ENCODE measurements around the gene MGAT3. TPM values are rescaled to one million over a fixed set of nuclear protein-coding genes. Genes with fewer than 3 reads are reported as not detected.
A peak's percentile ranks its signal among the peaks of the same experiment; 100 is the strongest.

MGAT3 gene
- total and polyA plus RNA-seq, 9 of the 15 experiments (the other 6 are each of a cell fraction or from before 2014, with no cell fraction given): 0.10 to 11.5 (median 4.6) TPM

DNA sequence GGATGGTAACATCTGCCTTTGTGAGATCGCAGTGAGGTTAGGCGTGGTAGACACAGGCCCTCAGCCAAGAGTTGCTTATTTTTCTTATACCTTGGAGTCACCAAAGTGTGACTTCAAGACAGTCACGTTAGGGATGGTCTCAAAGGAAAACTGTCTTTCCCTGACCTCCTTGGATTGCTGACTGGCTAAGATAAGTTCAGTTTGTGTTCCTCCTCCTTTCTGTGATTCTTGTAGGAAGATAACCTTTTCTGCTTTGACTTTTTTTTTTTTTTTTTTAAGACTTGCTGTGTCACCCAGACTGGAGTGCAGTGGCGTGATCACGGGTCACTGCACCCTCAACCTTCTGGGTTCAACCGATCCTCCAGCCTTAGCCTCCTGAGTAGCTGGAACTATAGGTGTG, 34.1 kb upstream of the MGAT3 start (continued):
- TF ChIP-seq, protein P1, sequence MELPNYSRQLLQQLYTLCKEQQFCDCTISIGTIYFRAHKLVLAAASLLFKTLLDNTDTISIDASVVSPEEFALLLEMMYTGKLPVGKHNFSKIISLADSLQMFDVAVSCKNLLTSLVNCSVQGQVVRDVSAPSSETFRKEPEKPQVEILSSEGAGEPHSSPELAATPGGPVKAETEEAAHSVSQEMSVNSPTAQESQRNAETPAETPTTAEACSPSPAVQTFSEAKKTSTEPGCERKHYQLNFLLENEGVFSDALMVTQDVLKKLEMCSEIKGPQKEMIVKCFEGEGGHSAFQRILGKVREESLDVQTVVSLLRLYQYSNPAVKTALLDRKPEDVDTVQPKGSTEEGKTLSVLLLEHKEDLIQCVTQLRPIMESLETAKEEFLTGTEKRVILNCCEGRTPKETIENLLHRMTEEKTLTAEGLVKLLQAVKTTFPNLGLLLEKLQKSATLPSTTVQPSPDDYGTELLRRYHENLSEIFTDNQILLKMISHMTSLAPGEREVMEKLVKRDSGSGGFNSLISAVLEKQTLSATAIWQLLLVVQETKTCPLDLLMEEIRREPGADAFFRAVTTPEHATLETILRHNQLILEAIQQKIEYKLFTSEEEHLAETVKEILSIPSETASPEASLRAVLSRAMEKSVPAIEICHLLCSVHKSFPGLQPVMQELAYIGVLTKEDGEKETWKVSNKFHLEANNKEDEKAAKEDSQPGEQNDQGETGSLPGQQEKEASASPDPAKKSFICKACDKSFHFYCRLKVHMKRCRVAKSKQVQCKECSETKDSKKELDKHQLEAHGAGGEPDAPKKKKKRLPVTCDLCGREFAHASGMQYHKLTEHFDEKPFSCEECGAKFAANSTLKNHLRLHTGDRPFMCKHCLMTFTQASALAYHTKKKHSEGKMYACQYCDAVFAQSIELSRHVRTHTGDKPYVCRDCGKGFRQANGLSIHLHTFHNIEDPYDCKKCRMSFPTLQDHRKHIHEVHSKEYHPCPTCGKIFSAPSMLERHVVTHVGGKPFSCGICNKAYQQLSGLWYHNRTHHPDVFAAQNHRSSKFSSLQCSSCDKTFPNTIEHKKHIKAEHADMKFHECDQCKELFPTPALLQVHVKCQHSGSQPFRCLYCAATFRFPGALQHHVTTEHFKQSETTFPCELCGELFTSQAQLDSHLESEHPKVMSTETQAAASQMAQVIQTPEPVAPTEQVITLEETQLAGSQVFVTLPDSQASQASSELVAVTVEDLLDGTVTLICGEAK (IDR thresholded peaks at IDR 0.05): no peak
- TF ChIP-seq, protein P1 (CRISPR knock-in tag; IDR thresholded peaks at IDR 0.05): no peak
- TF ChIP-seq BMI1 (IDR thresholded peaks at IDR 0.05; ENCODE audit: low read length) (no peak), MAFF (IDR thresholded peaks at IDR 0.05; ENCODE audit: low read length) (peak; percentile 58), NFXL1 (CRISPR knock-in tag; IDR thresholded peaks at IDR 0.05) (no peak), ZSCAN32 (CRISPR knock-in tag; IDR thresholded peaks at IDR 0.05) (no peak), ZNF583 (CRISPR knock-in tag; IDR thresholded peaks at IDR 0.05) (no peak)
- TF ChIP-seq, protein P2, sequence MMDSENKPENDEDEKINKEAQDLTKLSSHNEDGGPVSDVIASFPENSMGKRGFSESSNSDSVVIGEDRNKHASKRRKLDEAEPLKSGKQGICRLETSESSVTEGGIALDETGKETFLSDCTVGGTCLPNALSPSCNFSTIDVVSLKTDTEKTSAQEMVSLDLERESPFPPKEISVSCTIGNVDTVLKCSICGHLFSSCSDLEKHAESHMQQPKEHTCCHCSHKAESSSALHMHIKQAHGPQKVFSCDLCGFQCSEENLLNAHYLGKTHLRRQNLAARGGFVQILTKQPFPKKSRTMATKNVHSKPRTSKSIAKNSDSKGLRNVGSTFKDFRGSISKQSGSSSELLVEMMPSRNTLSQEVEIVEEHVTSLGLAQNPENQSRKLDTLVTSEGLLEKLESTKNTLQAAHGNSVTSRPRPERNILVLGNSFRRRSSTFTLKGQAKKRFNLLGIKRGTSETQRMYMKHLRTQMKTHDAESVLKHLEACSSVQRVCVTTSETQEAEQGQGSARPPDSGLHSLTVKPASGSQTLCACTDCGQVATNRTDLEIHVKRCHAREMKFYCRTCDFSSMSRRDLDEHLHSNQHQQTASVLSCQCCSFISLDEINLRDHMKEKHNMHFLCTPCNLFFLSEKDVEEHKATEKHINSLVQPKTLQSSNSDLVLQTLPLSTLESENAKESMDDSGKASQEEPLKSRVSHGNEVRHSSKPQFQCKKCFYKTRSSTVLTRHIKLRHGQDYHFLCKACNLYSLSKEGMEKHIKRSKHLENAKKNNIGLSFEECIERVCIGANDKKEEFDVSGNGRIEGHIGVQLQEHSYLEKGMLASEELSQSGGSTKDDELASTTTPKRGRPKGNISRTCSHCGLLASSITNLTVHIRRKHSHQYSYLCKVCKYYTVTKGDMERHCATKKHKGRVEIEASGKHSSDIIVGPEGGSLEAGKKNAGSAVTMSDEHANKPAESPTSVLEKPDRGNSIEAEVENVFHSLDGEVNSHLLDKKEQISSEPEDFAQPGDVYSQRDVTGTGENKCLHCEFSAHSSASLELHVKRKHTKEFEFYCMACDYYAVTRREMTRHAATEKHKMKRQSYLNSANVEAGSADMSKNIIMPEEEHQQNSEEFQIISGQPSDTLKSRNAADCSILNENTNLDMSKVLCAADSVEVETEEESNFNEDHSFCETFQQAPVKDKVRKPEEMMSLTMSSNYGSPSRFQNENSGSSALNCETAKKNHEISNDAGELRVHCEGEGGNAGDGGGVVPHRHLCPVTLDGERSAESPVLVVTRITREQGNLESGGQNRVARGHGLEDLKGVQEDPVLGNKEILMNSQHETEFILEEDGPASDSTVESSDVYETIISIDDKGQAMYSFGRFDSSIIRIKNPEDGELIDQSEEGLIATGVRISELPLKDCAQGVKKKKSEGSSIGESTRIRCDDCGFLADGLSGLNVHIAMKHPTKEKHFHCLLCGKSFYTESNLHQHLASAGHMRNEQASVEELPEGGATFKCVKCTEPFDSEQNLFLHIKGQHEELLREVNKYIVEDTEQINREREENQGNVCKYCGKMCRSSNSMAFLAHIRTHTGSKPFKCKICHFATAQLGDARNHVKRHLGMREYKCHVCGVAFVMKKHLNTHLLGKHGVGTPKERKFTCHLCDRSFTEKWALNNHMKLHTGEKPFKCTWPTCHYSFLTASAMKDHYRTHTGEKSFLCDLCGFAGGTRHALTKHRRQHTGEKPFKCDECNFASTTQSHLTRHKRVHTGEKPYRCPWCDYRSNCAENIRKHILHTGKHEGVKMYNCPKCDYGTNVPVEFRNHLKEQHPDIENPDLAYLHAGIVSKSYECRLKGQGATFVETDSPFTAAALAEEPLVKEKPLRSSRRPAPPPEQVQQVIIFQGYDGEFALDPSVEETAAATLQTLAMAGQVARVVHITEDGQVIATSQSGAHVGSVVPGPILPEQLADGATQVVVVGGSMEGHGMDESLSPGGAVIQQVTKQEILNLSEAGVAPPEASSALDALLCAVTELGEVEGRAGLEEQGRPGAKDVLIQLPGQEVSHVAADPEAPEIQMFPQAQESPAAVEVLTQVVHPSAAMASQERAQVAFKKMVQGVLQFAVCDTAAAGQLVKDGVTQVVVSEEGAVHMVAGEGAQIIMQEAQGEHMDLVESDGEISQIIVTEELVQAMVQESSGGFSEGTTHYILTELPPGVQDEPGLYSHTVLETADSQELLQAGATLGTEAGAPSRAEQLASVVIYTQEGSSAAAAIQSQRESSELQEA (IDR thresholded peaks at IDR 0.05; ENCODE audit: low read depth): no peak
- TF ChIP-seq, protein P3, sequence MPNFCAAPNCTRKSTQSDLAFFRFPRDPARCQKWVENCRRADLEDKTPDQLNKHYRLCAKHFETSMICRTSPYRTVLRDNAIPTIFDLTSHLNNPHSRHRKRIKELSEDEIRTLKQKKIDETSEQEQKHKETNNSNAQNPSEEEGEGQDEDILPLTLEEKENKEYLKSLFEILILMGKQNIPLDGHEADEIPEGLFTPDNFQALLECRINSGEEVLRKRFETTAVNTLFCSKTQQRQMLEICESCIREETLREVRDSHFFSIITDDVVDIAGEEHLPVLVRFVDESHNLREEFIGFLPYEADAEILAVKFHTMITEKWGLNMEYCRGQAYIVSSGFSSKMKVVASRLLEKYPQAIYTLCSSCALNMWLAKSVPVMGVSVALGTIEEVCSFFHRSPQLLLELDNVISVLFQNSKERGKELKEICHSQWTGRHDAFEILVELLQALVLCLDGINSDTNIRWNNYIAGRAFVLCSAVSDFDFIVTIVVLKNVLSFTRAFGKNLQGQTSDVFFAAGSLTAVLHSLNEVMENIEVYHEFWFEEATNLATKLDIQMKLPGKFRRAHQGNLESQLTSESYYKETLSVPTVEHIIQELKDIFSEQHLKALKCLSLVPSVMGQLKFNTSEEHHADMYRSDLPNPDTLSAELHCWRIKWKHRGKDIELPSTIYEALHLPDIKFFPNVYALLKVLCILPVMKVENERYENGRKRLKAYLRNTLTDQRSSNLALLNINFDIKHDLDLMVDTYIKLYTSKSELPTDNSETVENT (CRISPR knock-in tag; IDR thresholded peaks at IDR 0.05): no peak
